Suprapubic skin (tissue), 4 donors: Measurements from ENCODE around the gene ACP6. TPM values are rescaled to one million over a fixed set of nuclear protein-coding genes. Genes with fewer than 3 reads are reported as not detected.
A peak's percentile ranks its signal among the peaks of the same experiment; 100 is the strongest.
"Not testable (repeated sequence)": the region's sequence is repeated elsewhere in the genome, so short reads cannot be mapped to it uniquely, and the experiment has no call there.

Experiments
- DNase-seq, 2 donors: peaks; one replicate each; pipeline ENCODE4 v3.0.0-alpha.2; 2019; ENCODE audit warnings: low spot score in 2 of 2
- H3K27ac ChIP-seq: fragments of 200-600 bp; sonication (generic); one replicate; pipeline ENCODE4 v1.5.1; 2019
- H3K27me3 ChIP-seq: fragments of 200-600 bp; sonication (generic); one replicate; pipeline ENCODE4 v1.5.1; 2019
- H3K36me3 ChIP-seq: fragments of 200-600 bp; sonication (generic); one replicate; pipeline ENCODE4 v1.5.1; 2019
- H3K4me1 ChIP-seq: fragments of 200-600 bp; sonication (generic); one replicate; pipeline ENCODE4 v1.5.1; 2019
- H3K4me3 ChIP-seq: fragments of 200-600 bp; sonication (generic); one replicate; pipeline ENCODE4 v1.5.1; 2019; ENCODE audit warnings: mild to moderate bottlenecking
- H3K9me3 ChIP-seq: fragments of 200-600 bp; sonication (generic); one replicate; pipeline ENCODE4 v1.5.1; 2019
- EP300 ChIP-seq: sonication (generic); formaldehyde crosslinking; IDR thresholded peaks from one replicate; pipeline ENCODE4 v1.6.1; 2017; ENCODE audit warnings: antibody characterized with exemption
- POLR2A ChIP-seq, 2 donors: fragments of 450-650 bp; IDR thresholded peaks; one replicate each; pipeline ENCODE4 v1.6.1; 2017; ENCODE audit warnings: antibody characterized with exemption in 2 of 2, mild to moderate bottlenecking in 2 of 2, moderate library complexity in 2 of 2
- POLR2AphosphoS5 ChIP-seq, 3 donors: sonication (generic); formaldehyde crosslinking; IDR thresholded peaks; one replicate each; pipeline ENCODE4 v1.6.1; 2017; ENCODE audit warnings: antibody characterized with exemption in 3 of 3
- WGBS: methylation state at CpG from one replicate; pipeline ENCODE4 v1.1.5; 2018; 5-methylcytosine and 5-hydroxymethylcytosine counted together
- total RNA-seq, 4 donors: library from RNA; depleted of rRNA; stranded (reverse); fragments of >200 nt; gene quantifications; one replicate each; pipeline ENCODE4 v1.1.0, GENCODE V29; 2016
- TF ChIP-seq, protein P1 (sequence below), 2 donors: fragments of 200-600 bp in 1 of 2; fragments of 450-650 bp in 1 of 2; sonication (generic) in 1 of 2; IDR thresholded peaks; one replicate each; pipeline ENCODE4 v1.5.1; 2016 to 2019; ENCODE audit warnings: antibody characterized with exemption in 2 of 2, mild to moderate bottlenecking in 1 of 2, moderate library complexity in 1 of 2

ACP6 gene
- total RNA-seq, 4 donors from 2014 or later, result 10.4 to 46.2 (median 19.3) TPM

DNA sequence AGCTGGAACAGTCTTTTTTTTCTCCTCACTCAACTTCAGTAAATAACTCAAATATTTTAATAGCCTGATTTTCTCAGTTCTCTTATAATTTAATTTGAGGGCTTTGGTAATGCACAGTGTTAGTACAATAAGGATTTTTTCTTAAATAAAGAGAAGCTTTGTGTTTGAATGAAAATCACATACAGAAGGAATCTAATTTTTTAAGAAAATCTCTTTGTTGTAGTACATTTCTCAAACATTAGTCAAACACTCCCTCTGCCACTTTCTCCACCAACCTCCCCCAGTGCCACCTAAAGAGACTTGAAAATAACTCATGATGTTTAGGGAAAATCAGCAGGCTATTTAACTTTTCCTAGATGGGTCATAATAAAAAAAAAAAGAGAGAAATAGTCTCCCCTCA, 42.3 kb upstream of the ACP6 start:
- no peaks in the 10 kb centered on the region for H3K9me3 ChIP-seq
- no peak for DNase-seq
- no peaks in the 10 kb centered on the region for H3K4me1 ChIP-seq
- no peaks in the 10 kb centered on the region for H3K36me3 ChIP-seq
- H3K27ac ChIP-seq, result no peak overlapping the region
- peaks cover 14% of the 10 kb centered on the region for H3K27me3 ChIP-seq
- no peak overlapping the region for H3K4me3 ChIP-seq
- TF ChIP-seq POLR2AphosphoS5 (IDR thresholded peaks at IDR 0.05), result no peak
- TF ChIP-seq POLR2A (IDR thresholded peaks at IDR 0.05), result no peak
- TF ChIP-seq, protein P1, sequence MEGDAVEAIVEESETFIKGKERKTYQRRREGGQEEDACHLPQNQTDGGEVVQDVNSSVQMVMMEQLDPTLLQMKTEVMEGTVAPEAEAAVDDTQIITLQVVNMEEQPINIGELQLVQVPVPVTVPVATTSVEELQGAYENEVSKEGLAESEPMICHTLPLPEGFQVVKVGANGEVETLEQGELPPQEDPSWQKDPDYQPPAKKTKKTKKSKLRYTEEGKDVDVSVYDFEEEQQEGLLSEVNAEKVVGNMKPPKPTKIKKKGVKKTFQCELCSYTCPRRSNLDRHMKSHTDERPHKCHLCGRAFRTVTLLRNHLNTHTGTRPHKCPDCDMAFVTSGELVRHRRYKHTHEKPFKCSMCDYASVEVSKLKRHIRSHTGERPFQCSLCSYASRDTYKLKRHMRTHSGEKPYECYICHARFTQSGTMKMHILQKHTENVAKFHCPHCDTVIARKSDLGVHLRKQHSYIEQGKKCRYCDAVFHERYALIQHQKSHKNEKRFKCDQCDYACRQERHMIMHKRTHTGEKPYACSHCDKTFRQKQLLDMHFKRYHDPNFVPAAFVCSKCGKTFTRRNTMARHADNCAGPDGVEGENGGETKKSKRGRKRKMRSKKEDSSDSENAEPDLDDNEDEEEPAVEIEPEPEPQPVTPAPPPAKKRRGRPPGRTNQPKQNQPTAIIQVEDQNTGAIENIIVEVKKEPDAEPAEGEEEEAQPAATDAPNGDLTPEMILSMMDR (IDR thresholded peaks at IDR 0.05), result no peak
- no peak for TF ChIP-seq EP300

DNA sequence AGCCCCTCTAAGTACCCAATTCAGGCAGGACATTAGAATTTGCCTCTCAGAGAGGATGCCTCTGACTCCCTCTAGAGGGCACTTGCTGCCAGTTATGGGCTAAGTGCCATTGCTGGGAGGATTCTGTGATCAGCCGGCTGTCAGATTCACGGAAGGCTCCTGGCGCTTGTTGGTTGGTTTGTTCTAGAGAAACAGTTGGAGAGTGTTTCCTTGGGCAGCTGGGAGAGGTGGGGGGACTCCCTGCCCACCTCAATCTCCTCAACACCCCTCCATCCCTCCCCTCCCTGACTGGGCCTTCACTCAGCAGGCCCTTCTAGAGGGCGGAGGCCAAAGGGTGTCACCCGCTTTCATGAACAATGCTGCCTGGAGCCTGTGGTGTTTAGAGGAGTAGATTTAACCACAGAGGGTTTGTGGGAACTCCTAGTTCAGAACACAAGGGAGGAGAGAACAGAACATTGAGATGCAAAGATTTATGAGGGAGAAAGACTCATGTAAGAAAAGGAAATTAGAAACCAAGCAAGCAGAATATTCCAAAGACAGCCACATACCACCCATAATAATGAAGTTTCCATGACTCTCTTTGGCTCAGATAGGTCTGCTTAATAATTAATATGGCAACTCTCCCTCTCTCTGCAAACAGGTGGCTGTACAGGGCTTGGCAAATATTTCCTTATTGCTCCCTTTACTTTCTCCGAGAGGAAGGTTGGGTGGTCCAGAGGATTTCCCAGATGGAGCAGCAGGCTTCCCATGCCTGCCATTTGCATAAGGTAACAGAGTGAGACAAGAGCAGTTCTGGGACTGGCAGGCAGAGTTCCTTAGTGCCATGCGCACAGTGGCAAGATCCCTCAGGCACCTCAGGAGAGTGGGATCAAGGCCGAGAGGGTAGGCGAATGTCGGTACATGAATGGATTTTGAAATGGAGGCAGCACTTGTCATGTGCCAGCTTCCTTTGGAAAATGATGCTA, 30.0 kb upstream of the ACP6 start:
- peaks cover 13% of the 10 kb centered on the region for H3K4me1 ChIP-seq
- no peak for DNase-seq
- no peaks in the 10 kb centered on the region for H3K27me3 ChIP-seq
- H3K9me3 ChIP-seq, result no peaks in the 10 kb centered on the region
- no peaks in the 10 kb centered on the region for H3K36me3 ChIP-seq
- H3K4me3 ChIP-seq, result peak overlapping the region; percentile 8
- TF ChIP-seq, protein P1 (IDR thresholded peaks at IDR 0.05), result peak; percentile 63 to 89
- no peak for TF ChIP-seq EP300
- TF ChIP-seq POLR2AphosphoS5 (IDR thresholded peaks at IDR 0.05), result no peak
- no peak for TF ChIP-seq POLR2A (IDR thresholded peaks at IDR 0.05)
- peak overlapping the region; percentile 45 for H3K27ac ChIP-seq
- WGBS, result 42% methylated on average over 10 of the region's 10 CpGs

DNA sequence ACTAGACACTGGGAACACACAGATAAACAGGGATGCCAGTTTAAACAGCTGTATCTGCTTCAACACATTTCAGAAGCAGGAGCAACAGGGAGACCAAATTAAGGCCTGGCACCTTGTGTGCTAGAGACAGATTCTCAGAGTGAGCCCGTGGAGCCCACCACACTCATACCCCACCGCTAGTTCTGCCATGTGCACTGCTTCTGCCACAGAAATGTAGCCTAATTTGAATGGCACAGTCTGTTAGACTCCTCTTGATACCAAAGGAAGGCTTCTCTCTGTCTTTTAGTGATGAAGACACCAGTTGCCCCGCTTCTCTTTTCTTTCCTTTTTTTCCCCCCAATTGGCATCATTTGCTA, 29.3 kb upstream of the ACP6 start:
- DNase-seq, result no peak
- Histone ChIP-seq H3K4me3 (no peak overlapping the region), H3K36me3 (no peaks in the 10 kb centered on the region), H3K4me1 (peaks cover 13% of the 10 kb centered on the region), H3K9me3 (no peaks in the 10 kb centered on the region), H3K27me3 (peaks cover 6% of the 10 kb centered on the region), H3K27ac (peak overlapping the region; percentile 45)
- WGBS, result 63% methylated on average over 3 of the region's 3 CpGs
- TF ChIP-seq, protein P1 (IDR thresholded peaks at IDR 0.05), result no peak
- no peak for TF ChIP-seq EP300

DNA sequence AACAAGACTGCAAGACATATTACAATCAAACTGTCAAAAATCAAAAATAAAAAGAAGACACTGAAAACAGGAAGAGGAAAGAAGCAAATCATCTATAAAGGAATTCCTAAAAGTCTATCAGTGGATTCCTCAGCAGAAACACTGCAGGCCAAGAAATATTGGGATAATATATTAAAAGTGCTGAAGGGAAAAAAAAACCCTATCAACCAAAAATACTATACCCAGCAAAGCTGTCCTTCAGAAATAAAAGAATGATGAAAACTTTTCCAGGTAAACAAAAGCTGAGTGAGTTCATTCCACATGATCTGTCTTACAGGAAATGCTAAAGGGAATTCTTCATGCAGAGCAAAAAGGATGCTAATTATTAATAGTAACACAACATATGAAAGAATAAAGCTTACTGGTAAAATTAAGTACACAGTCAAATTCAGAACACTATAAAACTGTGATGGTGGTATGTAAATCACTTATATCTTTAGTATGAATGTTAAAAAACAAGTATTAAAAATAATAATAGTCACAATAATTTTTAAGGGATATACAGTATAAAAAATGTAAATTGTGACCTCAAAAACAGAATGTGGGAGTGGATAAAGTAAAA, 12.9 kb upstream of the ACP6 start:
- Histone ChIP-seq H3K9me3 (peaks cover 4% of the 10 kb centered on the region), H3K4me3 (no peak overlapping the region), H3K27me3 (no peaks in the 10 kb centered on the region)

DNA sequence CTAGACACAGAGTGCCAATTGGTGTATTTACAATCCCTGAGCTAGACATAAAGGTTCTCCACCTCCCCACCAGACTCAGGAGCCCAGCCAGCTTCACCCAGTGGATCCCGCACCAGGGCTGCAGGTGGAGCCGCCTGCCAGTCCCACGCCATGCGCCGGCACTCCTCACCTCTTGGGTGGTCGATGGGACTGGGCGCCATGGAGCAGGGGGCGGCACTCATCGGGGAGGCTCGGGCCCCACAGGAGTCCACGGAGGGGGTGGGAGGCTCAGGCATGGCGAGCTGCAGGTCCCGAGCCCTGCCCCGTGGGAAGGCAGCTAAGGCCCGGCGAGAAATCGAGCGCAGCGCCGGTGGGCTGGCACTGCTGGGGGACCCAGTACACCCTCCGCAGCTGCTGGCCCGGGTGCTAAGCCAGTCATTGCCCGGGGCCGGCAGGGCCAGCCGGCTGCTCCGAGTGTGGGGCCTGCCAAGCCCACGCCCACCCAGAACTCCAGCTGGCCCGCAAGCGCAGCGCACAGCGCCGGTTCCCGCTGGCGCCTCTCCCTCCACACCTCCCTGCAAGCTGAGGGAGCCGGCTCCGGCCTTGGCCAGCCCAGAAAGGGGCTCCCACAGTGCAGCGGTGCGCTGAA, 10.4 kb upstream of the ACP6 start:
- H3K36me3 ChIP-seq, DNase-seq, H3K9me3 ChIP-seq, H3K27me3 ChIP-seq, H3K4me3 ChIP-seq, H3K27ac ChIP-seq, H3K4me1 ChIP-seq: not testable (repeated sequence)
- 100% methylated on average over 1 of the region's 38 CpGs for WGBS

More for the DNA sequence above, 12.9 kb upstream of the ACP6 start:
- TF ChIP-seq POLR2AphosphoS5 (IDR thresholded peaks at IDR 0.05) (no peak), EP300 (no peak), POLR2A (IDR thresholded peaks at IDR 0.05) (no peak)
- TF ChIP-seq, protein P1 (IDR thresholded peaks at IDR 0.05), result no peak
- Histone ChIP-seq H3K27ac (no peak overlapping the region), H3K4me1 (no peaks in the 10 kb centered on the region), H3K36me3 (no peaks in the 10 kb centered on the region)
- no peak for DNase-seq

DNA sequence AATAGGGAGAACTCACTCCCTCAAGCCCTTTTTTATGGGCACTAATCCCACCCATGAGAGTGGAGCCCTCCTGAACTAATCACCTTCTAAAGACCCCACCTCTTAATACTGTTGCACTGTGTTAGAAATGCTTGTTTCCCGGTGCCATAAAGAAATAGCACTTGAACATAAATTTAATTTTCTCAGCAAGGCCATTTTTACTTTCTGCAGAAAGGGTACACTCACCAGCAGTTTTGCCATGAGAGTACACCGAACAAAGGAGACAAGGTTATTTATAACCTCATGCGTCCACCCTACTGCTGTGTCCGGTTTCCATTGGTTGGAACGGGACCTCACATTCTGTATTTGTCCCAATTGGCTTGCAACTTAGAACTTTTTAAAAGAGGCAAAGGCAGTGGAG, 7.4 kb upstream of the ACP6 start:
- not testable (repeated sequence) for H3K9me3 ChIP-seq, H3K36me3 ChIP-seq, DNase-seq, H3K4me3 ChIP-seq, H3K4me1 ChIP-seq, H3K27ac ChIP-seq, H3K27me3 ChIP-seq
- 95% methylated on average over 5 of the region's 5 CpGs for WGBS
